ENCODE data around the gene NFATC2. TPM values are rescaled to one million over a fixed set of nuclear protein-coding genes. Genes with fewer than 3 reads are reported as not detected.
A peak's percentile ranks its signal among the peaks of the same experiment; 100 is the strongest.

Gene NFATC2
- total RNA-seq: 0.10 TPM in 1 of 2 replicates, not detected in the other
- polyA plus RNA-seq (2012): 0.45 TPM

GRCh38 chr20:51542571-51543421 lies at the start of gene NFATC2:
Gene NFATC2 (minus strand): TSS chr20:51542719. CDS start chr20:51542499, 220 bp downstream.
- DNase-seq (ENCODE audit: low read depth): no peak

GRCh38 chr20:51591871-51592270 lies 49.4 kb upstream of the NFATC2 start:
- DNase-seq (ENCODE audit: low read depth): no peak

- DNase-seq (ENCODE audit: low read depth): no peak
Measured at GRCh38 chr20:51588762-51589161, 46.2 kb upstream of the NFATC2 start.

GRCh38 chr20:51587145-51587544 lies 44.6 kb upstream of the NFATC2 start:
- no peak for DNase-seq (ENCODE audit: low read depth)

GRCh38 chr20:51586005-51586440 lies 43.5 kb upstream of the NFATC2 start:
- DNase-seq (ENCODE audit: low read depth): peak; percentile 8

- no peak for DNase-seq (ENCODE audit: low read depth)
Measured at GRCh38 chr20:51585148-51585547, 42.6 kb upstream of the NFATC2 start.

GRCh38 chr20:51584737-51585136 lies 42.2 kb upstream of the NFATC2 start:
- no peak for DNase-seq (ENCODE audit: low read depth)

- no peak for DNase-seq (ENCODE audit: low read depth)
Measured at GRCh38 chr20:51584116-51584515, 41.6 kb upstream of the NFATC2 start.

GRCh38 chr20:51583499-51583898 lies 41.0 kb upstream of the NFATC2 start:
- DNase-seq (ENCODE audit: low read depth): no peak

- DNase-seq (ENCODE audit: low read depth): no peak
Measured at GRCh38 chr20:51583073-51583472, 40.6 kb upstream of the NFATC2 start.

GRCh38 chr20:51581571-51581970 lies 39.1 kb upstream of the NFATC2 start:
- no peak for DNase-seq (ENCODE audit: low read depth)

- DNase-seq (ENCODE audit: low read depth): no peak
Measured at GRCh38 chr20:51579137-51579536, 36.6 kb upstream of the NFATC2 start.

GRCh38 chr20:51578145-51578459 lies 35.6 kb upstream of the NFATC2 start:
- no peak for DNase-seq (ENCODE audit: low read depth)

GRCh38 chr20:51577432-51578144 lies 35.1 kb upstream of the NFATC2 start:
- no peak for DNase-seq (ENCODE audit: low read depth)

- DNase-seq (ENCODE audit: low read depth): no peak
Measured at GRCh38 chr20:51575486-51575885, 33.0 kb upstream of the NFATC2 start.

GRCh38 chr20:51574248-51575033 lies 31.9 kb upstream of the NFATC2 start:
- no peak for DNase-seq (ENCODE audit: low read depth)

- no peak for DNase-seq (ENCODE audit: low read depth)
Measured at GRCh38 chr20:51573576-51574243, 31.2 kb upstream of the NFATC2 start.

- DNase-seq (ENCODE audit: low read depth): no peak
Measured at GRCh38 chr20:51571460-51571794, 28.9 kb upstream of the NFATC2 start.

GRCh38 chr20:51570739-51571459 lies 28.4 kb upstream of the NFATC2 start:
- peak; percentile 39 for DNase-seq (ENCODE audit: low read depth)
